Keratinocyte (primary cell): ENCODE results near the gene CDH12. TPM values are rescaled to one million over a fixed set of nuclear protein-coding genes. Genes with fewer than 3 reads are reported as not detected.

ENCODE experiments used
- DNase-seq: peaks from one replicate; pipeline ENCODE4 v3.0.0-alpha.2; 2011; ENCODE audit warnings: low read depth, missing footprints, low spot score
- FAIRE-seq: peaks from 2 replicates; lab custom pipeline; 2011; peaks lifted over from hg19 to GRCh38; lab: Jason Lieb, UNC
- H2AFZ ChIP-seq: 2 replicates; pipeline ENCODE4 v1.6.0; 2012; ENCODE audit warnings: low read length, control low read depth, inconsistent platforms; ENCODE audit not compliant: control insufficient read depth
- H3K27ac ChIP-seq: 2 replicates; pipeline ENCODE4 v1.5.1; 2011; ENCODE audit warnings: low read length; ENCODE audit not compliant: control insufficient read depth, insufficient read depth
- H3K27me3 ChIP-seq: 3 replicates; pipeline ENCODE4 v1.6.0; 2011; ENCODE audit warnings: low read length; ENCODE audit not compliant: control insufficient read depth, insufficient read depth; ENCODE audit errors: extremely low read depth
- H3K36me3 ChIP-seq, 2 experiments: 2 replicates in 1 of 2; 3 replicates in 1 of 2; pipeline ENCODE4 v1.5.1; 2011; ENCODE audit warnings: low read length in 2 of 2, mild to moderate bottlenecking in 1 of 2; ENCODE audit not compliant: control insufficient read depth in 2 of 2, insufficient read depth in 2 of 2; ENCODE audit errors: extremely low read depth in 1 of 2
- H3K4me1 ChIP-seq: 3 replicates; pipeline ENCODE4 v1.5.1; 2011; ENCODE audit warnings: low read length; ENCODE audit not compliant: control insufficient read depth, insufficient read depth; ENCODE audit errors: extremely low read depth
- H3K4me2 ChIP-seq: 3 replicates; pipeline ENCODE4 v1.6.0; 2011; ENCODE audit warnings: low read depth, low read length; ENCODE audit not compliant: control insufficient read depth, insufficient read depth; ENCODE audit errors: extremely low read depth
- H3K4me3 ChIP-seq, 3 experiments: fragments of 200-600 bp in 1 of 3; sonication (generic) in 1 of 3; 2 replicates in 2 of 3; 3 replicates in 1 of 3; pipeline ENCODE4 v1.5.1; 2011 to 2016; ENCODE audit warnings: low read length in 3 of 3, mild to moderate bottlenecking in 3 of 3, control low read depth in 2 of 3, inconsistent platforms in 1 of 3, low read depth in 1 of 3, mixed read lengths in 1 of 3, mixed run types in 1 of 3, moderate library complexity in 1 of 3; ENCODE audit not compliant: control insufficient read depth in 2 of 3, insufficient read depth in 2 of 3; ENCODE audit errors: extremely low read depth in 1 of 3
- H3K79me2 ChIP-seq: 2 replicates; pipeline ENCODE4 v1.6.0; 2012; ENCODE audit warnings: low read length; ENCODE audit not compliant: control insufficient read depth, insufficient read depth
- H3K9ac ChIP-seq: 3 replicates; pipeline ENCODE4 v1.6.0; 2011; ENCODE audit warnings: low read length; ENCODE audit not compliant: control insufficient read depth, insufficient read depth; ENCODE audit errors: extremely low read depth
- H3K9me1 ChIP-seq: 3 replicates; pipeline ENCODE4 v1.6.0; 2011; ENCODE audit warnings: low read length; ENCODE audit not compliant: control insufficient read depth, insufficient read depth; ENCODE audit errors: extremely low read depth
- H3K9me3 ChIP-seq: 2 replicates; pipeline ENCODE4 v1.5.1; 2012; ENCODE audit warnings: low read depth, low read length; ENCODE audit not compliant: control insufficient read depth
- H4K20me1 ChIP-seq: 3 replicates; pipeline ENCODE4 v1.6.0; 2011; ENCODE audit warnings: low read length; ENCODE audit not compliant: control insufficient read depth, insufficient read depth; ENCODE audit errors: extremely low read depth
- CTCF ChIP-seq, 3 experiments: IDR thresholded peaks in 1 of 3; conservative IDR thresholded peaks in 1 of 3; optimal IDR thresholded peaks in 1 of 3; 2 replicates in 2 of 3; 3 replicates in 1 of 3; pipeline versions ENCODE3 to v1.5.1; 2011; ENCODE audit warnings: low read length in 3 of 3, mild to moderate bottlenecking in 3 of 3, moderate library complexity in 2 of 3, control low read depth in 1 of 3, inconsistent platforms in 1 of 3; ENCODE audit not compliant: insufficient read depth in 2 of 3; ENCODE audit errors: extremely low read depth in 1 of 3
- EZH2 ChIP-seq: IDR thresholded peaks from one replicate; pipeline ENCODE4 v1.6.1; 2012; ENCODE audit warnings: inconsistent platforms, mild to moderate bottlenecking, low read length, moderate library complexity
- dilution Hi-C: fragments of 300-500 bp; cut with MboI; formaldehyde crosslinking; loops from one replicate; pipeline ENCODE4 v1.7.0; 2020; ENCODE audit warnings: low sequenced_read_pairs; ENCODE audit not compliant: extremely low pct_ligation_motif_present
- polyA plus RNA-seq, 5 experiments: library from polyadenylated mRNA; depleted of rRNA in 3 of 5; stranded (reverse) in 3 of 5; stranded (forward) in 1 of 5; unstranded in 1 of 5; fragments of >200 nt; gene quantifications; 1 replicate in 1 of 5; 2 replicates in 3 of 5; 3 replicates in 1 of 5; pipeline versions ENCODE4 v1.2.1 to v1.2.3, GENCODE V29; 2011 to 2012; ENCODE audit warnings: missing spikeins in 2 of 5, low read depth in 1 of 5, low replicate concordance in 1 of 5

The CDH12 gene
- polyA plus RNA-seq, 1 donor (not counting 4 experiments of a cell fraction or from before 2014, with no cell fraction given) = not detected

DNA sequence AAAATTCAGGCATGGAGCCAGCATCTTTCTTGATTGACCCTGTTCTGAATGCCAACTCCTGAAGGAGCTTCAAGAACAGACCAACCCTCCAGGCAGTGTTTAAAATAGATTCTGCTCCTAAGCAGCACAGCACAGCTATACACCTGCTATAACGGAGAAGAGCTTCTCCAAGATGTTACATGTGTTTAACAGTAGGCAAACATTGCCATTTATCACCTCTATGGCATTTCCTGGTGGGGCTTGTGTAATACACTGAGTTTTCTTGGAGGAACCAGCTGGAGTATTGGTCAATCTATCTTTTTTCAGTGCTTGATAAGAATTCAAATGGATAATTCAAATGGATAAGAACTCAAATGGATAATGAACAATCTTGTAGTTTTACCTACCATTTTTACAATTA is 615.1 kb downstream of the CDH12 start:
- H3K36me3 ChIP-seq = no peaks in the 10 kb centered on the region
- no peaks in the 10 kb centered on the region for H3K27me3 ChIP-seq
- TF ChIP-seq CTCF (optimal IDR thresholded peaks at IDR 0.05 in 1 of 3, IDR thresholded peaks at IDR 0.05 in 1 of 3, conservative IDR thresholded peaks at IDR 0.05 in 1 of 3; ENCODE audit: extremely low read depth in 1 of 3, insufficient read depth in 2 of 3, low read length in 3 of 3) = no peak
- TF ChIP-seq EZH2 = no peak
- no peak for DNase-seq
- no peak overlapping the region for H3K27ac ChIP-seq
- H4K20me1 ChIP-seq = no peaks in the 10 kb centered on the region
- no peaks in the 10 kb centered on the region for H3K9me1 ChIP-seq
- no peak overlapping the region for H3K9ac ChIP-seq
- no peak for FAIRE-seq
- no peaks in the 10 kb centered on the region for H3K79me2 ChIP-seq
- dilution Hi-C loops = no loop called here
- no peak overlapping the region for H3K4me2 ChIP-seq
- no peaks in the 10 kb centered on the region for H3K9me3 ChIP-seq
- no peaks in the 10 kb centered on the region for H3K4me1 ChIP-seq
- H3K4me3 ChIP-seq = no peak overlapping the region
- H2AFZ ChIP-seq = no peak overlapping the region

DNA sequence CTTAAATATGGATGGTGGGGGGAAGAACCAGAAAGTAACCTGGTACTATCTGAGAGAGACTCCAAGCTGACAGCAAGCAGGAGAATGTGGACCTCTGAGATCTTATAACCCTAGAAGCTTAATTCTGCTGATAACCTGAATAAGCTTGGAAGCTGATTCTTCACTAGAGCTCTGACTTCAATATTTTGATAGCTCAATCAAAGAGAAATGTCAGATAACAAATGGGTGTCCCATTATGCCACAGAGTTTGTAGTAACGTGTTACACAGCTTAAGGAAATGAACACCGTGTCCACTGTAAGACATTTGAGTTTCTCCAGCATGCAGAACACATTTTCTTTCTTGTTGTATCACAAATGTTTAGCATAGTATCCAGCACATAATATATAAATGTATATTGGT is 626.7 kb downstream of the CDH12 start:
- Histone ChIP-seq H3K4me2 (no peak overlapping the region), H3K36me3 (no peaks in the 10 kb centered on the region), H3K4me3 (no peak overlapping the region), H3K9me3 (no peaks in the 10 kb centered on the region), H2AFZ (no peak overlapping the region), H4K20me1 (no peaks in the 10 kb centered on the region), H3K27ac (no peak overlapping the region), H3K9ac (no peak overlapping the region), H3K9me1 (no peaks in the 10 kb centered on the region), H3K4me1 (no peaks in the 10 kb centered on the region), H3K79me2 (no peaks in the 10 kb centered on the region), H3K27me3 (no peaks in the 10 kb centered on the region)
- DNase-seq = no peak
- FAIRE-seq = no peak
- TF ChIP-seq CTCF (optimal IDR thresholded peaks at IDR 0.05 in 1 of 3, IDR thresholded peaks at IDR 0.05 in 1 of 3, conservative IDR thresholded peaks at IDR 0.05 in 1 of 3; ENCODE audit: extremely low read depth in 1 of 3, insufficient read depth in 2 of 3, low read length in 3 of 3) (no peak), EZH2 (no peak)
- dilution Hi-C loops = no loop called here
